Peyer's patch (tissue), 4 donors: Measurements from ENCODE around the gene CDKN3.

Experiments
- POLR2A ChIP-seq, 2 donors: fragments of 450-650 bp; IDR thresholded peaks; one replicate each; pipeline ENCODE4 v1.5.1; 2017; ENCODE audit warnings: antibody characterized with exemption in 2 of 2, mild to moderate bottlenecking in 2 of 2, moderate library complexity in 2 of 2
- TF ChIP-seq, protein P1 (sequence below), 6 experiments: fragments of 450-650 bp in 4 of 6; fragments of 200-600 bp in 2 of 6; sonication (generic) in 1 of 6; IDR thresholded peaks; one replicate each; pipeline ENCODE4 v1.5.1; 2017 to 2019; ENCODE audit warnings: antibody characterized with exemption in 6 of 6, mild to moderate bottlenecking in 3 of 6, moderate library complexity in 1 of 6

DNA sequence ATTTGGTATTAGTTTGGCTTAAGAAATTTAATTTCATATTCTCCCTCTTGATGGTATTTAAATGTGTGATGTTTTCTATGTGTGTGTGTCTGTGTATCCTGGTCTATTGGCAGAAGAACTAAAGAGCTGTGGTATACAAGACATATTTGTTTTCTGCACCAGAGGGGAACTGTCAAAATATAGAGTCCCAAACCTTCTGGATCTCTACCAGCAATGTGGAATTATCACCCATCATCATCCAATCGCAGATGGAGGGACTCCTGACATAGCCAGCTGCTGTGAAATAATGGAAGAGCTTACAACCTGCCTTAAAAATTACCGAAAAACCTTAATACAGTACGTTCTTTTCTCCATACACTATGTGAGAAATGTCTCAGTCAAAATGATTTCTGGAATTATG lies 14.6 kb downstream of the CDKN3 start:
- TF ChIP-seq, protein P1, sequence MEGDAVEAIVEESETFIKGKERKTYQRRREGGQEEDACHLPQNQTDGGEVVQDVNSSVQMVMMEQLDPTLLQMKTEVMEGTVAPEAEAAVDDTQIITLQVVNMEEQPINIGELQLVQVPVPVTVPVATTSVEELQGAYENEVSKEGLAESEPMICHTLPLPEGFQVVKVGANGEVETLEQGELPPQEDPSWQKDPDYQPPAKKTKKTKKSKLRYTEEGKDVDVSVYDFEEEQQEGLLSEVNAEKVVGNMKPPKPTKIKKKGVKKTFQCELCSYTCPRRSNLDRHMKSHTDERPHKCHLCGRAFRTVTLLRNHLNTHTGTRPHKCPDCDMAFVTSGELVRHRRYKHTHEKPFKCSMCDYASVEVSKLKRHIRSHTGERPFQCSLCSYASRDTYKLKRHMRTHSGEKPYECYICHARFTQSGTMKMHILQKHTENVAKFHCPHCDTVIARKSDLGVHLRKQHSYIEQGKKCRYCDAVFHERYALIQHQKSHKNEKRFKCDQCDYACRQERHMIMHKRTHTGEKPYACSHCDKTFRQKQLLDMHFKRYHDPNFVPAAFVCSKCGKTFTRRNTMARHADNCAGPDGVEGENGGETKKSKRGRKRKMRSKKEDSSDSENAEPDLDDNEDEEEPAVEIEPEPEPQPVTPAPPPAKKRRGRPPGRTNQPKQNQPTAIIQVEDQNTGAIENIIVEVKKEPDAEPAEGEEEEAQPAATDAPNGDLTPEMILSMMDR (IDR thresholded peaks at IDR 0.05), result no peak
- TF ChIP-seq POLR2A (IDR thresholded peaks at IDR 0.05), result no peak
